IPS DF 19.7 (cell line): Measurements from ENCODE around the gene EEF2KMT.
"Not testable (repeated sequence)": the region's sequence is repeated elsewhere in the genome, so short reads cannot be mapped to it uniquely, and the experiment has no call there.

Experiments
- DNase-seq: peaks from one replicate; pipeline ENCODE4 v3.0.0-alpha.2; 2013; ENCODE audit warnings: low read depth, low spot score

Gene EEF2KMT

DNA sequence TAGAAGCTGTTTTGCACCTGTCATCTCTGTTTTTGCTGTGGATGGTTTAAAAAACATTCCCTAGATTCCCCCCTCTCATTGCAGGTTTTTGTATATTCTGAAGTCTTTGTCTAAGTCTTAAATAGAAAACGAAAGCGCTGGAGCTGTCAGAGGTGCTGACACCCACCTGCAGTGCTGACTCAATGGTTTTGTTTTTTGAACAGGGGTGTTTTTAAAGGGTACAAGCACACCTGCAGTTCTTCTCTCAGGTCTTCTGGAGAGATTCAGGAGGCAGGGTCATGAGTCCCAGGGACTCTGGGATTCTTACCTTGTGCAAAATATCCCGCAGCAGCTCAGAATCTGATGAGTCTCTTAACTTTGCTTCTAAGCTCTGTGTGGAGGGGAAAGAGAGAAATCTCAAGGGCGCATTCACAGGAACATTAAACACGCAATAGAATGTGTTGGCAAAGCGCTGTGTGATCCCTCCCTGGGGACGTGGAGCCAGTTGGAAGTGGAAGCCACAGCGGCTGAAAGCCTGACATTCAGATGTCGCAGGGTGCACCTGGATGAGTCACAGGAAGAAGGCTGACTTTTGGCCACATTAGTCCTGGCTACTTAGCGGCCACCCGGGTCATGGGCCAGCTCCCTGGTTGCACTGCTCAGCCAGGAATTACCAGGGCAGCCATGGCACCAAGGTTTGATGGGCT, 2.3 kb downstream of the EEF2KMT start:
- DNase-seq, result not testable (repeated sequence)

DNA sequence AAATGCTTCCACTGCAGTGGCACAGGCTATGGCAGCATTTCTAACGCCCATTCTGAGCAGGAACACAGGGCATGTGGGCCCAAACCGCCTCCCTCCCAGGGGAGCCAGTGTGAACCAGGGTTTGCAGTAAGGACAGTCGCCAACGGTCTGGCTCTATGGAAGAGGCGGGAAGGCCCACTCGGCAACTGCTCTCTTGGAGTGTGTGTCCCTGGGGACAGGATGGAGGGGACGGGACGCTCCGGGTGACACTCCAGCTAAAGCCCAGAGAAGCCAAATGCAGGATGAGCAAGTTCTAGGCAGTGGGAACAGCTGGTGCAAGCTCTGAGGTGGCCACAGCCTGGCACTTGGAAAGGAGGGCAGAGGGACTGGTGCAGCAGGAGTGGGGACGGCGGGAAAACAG, 3.8 kb downstream of the EEF2KMT start:
- not testable (repeated sequence) for DNase-seq

GRCh38 chr16:5093081-5093480, 4.5 kb downstream of the EEF2KMT start:
- DNase-seq, result not testable (repeated sequence)

GRCh38 chr16:5090592-5090991, 7.0 kb downstream of the EEF2KMT start:
- DNase-seq, result not testable (repeated sequence)

DNA sequence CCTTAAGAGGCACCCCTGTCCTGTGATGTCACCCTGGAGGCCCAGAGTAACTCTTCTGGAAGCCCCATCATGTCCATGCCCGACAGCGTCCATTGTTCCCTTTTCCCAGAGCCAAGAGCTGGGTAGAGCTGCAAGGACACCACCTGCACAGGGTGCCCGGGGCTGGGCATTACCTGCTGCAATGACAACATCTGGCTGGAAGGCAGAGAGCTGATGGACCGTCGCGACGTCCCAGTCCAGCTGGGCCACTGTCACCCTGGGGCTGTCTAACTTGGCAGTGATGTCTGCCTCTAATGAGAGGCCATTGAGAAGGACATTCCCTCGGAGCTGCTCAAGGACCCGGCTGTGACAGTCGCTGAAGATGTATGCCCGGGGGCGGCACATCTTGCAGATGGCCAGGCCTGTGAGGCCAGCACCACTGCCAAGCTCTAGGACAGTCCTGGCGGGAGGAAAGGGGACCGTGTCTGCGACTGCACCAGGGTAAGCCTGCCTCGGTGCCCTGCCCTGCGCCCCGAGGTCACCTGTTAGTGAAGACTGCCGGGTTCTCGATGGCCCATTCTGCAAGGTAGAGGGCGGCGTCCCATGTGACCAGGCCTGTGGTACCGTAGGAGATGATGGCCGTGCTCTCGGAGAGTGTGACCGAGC, 7.6 kb downstream of the EEF2KMT start:
- not testable (repeated sequence) for DNase-seq

GRCh38 chr16:5088936-5089335, 8.7 kb downstream of the EEF2KMT start:
- DNase-seq, result not testable (repeated sequence)

DNA sequence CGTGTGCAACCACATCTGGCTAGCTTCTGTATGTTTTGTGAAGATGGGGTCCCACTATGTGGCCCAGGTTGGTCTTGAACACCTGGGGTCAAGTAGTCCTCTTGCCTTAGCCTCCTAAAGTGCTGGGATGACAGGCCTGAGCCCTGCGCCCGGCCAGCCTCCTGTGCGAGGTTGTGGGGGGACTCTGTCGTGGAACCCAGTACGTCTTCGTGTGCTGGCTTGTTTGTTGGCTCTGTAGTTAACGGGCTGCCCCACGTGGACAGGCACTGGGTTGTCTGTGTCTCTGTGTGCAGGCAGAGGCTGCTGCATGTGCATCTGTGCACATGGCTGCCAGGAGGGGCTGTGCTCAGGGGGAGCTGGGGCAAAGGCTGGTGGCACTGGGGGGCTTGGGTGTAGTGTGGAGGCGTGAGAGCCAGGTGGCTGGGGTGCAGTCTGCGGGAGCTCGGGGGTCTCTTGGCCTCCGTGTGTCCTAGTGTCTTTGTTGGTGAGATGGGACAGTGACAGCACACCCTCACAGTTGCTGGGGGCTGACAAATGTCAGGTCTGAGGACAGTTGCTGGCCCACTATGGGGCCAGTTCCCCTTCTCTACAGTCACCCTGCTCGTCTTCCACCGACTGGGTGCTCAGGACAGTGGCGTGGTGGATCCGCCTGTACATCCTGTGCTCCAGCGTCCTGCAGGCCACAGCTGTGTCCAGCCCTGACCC, 9.4 kb downstream of the EEF2KMT start:
- not testable (repeated sequence) for DNase-seq

DNA sequence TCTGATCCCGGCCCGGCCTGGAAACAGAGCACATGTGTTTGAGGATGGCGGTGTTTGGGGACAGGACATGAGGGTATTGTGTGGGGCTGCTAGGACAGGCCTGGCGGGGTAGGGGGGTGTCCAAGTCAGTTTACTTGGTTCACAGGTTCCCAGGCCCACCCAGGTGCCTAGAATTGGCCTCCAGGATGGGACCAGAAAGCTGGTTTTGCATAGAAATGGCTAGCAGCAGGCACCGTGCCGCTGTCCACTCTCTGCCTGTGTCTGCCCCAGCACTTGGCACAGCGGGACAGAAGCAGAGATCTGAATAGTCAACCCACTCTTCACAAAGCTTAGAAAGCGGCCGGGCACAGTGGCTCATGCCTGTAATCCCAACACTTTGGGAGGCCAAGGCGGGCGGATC, 11.9 kb downstream of the EEF2KMT start:
- DNase-seq, result not testable (repeated sequence)

DNA sequence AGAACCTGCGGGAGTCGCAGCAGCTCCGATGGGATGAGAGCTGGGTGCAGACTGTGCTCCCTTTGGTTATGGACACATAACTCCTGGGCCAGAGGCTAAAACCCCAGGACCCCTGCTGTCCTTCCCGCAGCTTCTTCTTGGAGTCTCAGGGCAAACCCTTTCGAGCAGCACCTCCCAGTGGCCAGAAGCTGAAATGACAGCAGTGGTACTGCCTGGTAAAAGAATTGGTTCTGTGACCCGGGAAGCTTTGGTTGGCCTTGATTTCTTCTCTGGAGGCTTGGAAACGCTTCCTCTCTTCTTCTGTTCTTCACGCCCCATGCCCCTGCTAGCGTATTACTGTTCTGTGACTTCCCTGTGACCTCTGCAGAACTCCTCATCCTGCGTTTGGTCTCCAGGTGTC, 12.8 kb downstream of the EEF2KMT start:
- not testable (repeated sequence) for DNase-seq

- DNase-seq, result not testable (repeated sequence)
Observed at GRCh38 chr16:5084099-5084731, 13.4 kb downstream of the EEF2KMT start.

DNA sequence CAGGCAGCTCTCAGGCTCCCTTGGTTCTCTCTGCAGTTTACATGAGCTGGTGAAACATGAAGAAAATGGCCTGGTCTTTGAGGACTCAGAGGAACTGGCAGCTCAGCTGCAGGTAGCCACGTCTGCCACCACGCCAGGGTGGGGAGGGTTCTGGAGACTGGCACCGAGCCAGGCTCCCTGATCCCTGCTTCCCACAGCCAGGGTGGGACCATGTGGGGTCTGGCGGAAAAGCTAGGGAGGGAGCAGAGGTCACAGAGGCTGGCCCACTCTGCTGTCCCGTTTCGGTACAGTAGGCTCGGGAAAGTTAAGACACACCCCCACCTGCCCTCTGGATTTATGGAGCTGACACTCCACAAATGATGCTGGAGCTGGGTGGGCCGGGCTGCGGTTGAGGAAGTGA, 13.9 kb downstream of the EEF2KMT start:
- DNase-seq, result not testable (repeated sequence)

GRCh38 chr16:5080996-5081395, 16.6 kb downstream of the EEF2KMT start:
- DNase-seq, result not testable (repeated sequence)

GRCh38 chr16:5080461-5080860, 17.1 kb downstream of the EEF2KMT start:
- not testable (repeated sequence) for DNase-seq

DNA sequence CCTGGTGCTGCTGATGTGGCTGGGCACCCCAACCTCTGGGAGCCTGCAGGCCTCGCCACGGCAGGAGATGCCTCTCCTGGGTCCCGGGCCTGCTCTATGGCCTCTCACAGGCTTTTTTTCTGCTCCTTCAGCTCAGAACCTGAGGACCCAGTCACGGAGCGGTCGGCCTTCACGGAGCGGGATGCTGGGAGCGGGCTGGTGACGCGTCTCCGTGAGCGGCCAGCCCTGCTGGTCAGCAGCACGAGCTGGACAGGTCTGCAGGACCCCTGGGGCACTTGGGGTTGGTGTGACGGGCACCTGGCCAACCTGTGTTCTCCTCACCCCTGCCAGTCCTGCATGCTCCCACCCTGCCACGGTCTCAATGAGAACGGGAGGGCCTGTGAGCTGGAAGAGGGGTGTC, 19.0 kb downstream of the EEF2KMT start:
- DNase-seq, result no peak

GRCh38 chr16:5077304-5077703, 20.3 kb downstream of the EEF2KMT start:
- DNase-seq, result no peak

- DNase-seq, result no peak
Observed at GRCh38 chr16:5075637-5076036, 22.0 kb downstream of the EEF2KMT start.

DNA sequence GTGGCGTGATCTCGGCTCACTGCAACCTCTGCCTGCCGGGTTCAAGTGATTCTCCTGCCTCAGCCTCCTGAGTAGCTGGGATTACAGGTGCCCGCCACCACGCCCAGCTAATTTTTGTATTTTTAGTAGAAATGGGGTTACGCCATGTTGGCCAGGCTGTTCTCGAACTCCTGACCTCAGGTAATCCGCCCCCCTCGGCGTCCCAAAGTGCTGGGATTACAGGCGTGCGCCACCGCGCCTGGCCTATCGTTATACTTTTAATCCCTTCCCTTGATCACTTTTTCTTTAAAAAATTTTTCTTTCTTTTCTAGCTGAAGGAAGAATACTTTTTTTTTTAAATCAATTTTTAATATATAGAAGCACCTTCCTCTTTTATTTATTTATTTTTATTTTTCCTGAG, 23.8 kb downstream of the EEF2KMT start:
- not testable (repeated sequence) for DNase-seq

GRCh38 chr16:5073279-5073629, 24.3 kb downstream of the EEF2KMT start:
- no peak for DNase-seq

- no peak for DNase-seq
Observed at GRCh38 chr16:5072334-5073278, 25.0 kb downstream of the EEF2KMT start.

- no peak for DNase-seq
Observed at GRCh38 chr16:5071681-5072333, 25.8 kb downstream of the EEF2KMT start, which contains the start of gene ALG1. TSS of gene ALG1 (plus strand) at chr16:5071843. CDS start at chr16:5071850, 7 bp downstream.

DNA sequence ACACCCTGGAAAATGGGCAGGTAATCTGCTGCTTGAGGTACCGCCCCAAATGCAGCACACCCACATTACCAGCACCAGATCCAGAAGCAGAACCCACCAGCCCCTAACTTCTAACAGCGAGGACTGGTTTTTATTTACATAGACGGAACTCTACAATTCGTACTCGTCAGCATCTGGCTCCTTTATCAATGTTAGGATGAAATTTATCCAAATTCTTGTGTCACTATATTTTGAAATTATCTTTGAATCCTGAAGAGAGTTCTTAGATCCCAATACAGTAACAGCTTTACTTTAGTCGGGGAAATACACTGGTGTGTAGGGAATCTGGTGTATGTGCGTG, 26.3 kb downstream of the EEF2KMT start:
- DNase-seq, result no peak
